LNCaP clone FGC (cell line): ENCODE data around the gene ZMIZ1.

Experiments
- DNase-seq: peaks from one replicate; pipeline ENCODE4 v3.0.0-alpha.2; 2011; ENCODE audit warnings: low read depth
- H3K4me3 ChIP-seq: 2 replicates; pipeline ENCODE4 v1.5.1; 2011; ENCODE audit warnings: mild to moderate bottlenecking, low read depth, low read length, control low read depth
- TF ChIP-seq, protein P1 (sequence below): IDR thresholded peaks from 2 replicates; pipeline ENCODE4 v1.5.1; 2012; ENCODE audit warnings: mild to moderate bottlenecking; ENCODE audit not compliant: control insufficient read depth, insufficient read depth; ENCODE audit errors: extremely low read depth

The ZMIZ1 gene

DNA sequence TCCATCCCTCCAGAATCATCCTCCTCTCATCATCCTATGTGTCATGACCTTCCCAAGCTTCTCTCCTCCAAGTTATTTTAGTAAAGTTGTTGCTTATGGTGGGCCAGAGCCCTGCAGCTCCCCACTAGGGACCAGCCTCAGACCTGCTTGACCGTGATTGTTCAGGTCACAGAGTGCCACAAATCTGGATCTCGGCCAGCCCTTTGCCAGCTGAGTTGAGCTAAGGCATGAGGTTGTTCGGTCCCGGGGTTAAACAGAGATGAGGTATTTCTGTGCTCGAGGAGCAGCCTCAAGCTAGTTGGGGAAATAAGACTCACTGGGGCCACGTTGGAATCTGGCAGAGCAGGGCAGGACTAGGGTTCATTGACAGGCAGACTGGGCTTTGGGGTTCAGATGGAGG is 212.2 kb downstream of the ZMIZ1 start:
- H3K4me3 ChIP-seq, result no peak overlapping the region
- DNase-seq, result no peak
- TF ChIP-seq, protein P1, sequence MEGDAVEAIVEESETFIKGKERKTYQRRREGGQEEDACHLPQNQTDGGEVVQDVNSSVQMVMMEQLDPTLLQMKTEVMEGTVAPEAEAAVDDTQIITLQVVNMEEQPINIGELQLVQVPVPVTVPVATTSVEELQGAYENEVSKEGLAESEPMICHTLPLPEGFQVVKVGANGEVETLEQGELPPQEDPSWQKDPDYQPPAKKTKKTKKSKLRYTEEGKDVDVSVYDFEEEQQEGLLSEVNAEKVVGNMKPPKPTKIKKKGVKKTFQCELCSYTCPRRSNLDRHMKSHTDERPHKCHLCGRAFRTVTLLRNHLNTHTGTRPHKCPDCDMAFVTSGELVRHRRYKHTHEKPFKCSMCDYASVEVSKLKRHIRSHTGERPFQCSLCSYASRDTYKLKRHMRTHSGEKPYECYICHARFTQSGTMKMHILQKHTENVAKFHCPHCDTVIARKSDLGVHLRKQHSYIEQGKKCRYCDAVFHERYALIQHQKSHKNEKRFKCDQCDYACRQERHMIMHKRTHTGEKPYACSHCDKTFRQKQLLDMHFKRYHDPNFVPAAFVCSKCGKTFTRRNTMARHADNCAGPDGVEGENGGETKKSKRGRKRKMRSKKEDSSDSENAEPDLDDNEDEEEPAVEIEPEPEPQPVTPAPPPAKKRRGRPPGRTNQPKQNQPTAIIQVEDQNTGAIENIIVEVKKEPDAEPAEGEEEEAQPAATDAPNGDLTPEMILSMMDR, result no peak

DNA sequence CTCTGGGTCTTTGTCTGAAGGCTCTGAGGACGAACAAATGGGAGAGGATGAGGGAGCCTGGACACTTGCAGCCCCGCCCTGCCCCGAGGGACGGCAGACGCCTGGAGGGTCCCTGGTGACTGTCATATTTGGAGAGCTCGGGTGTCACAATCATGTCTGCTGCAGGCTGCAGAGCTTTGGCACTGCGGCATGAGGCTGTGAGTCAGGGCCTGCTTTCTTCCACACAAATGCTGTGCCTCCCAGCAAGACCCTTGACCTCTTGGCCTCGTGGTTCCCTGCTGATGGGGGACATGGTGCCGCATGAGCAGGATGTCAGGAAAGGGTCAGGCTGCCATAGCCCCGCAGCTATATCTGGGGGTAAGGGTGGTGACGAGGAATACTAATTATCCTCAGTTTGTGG is 213.6 kb downstream of the ZMIZ1 start:
- DNase-seq, result no peak
- no peak overlapping the region for H3K4me3 ChIP-seq
- TF ChIP-seq, protein P1, result no peak

DNA sequence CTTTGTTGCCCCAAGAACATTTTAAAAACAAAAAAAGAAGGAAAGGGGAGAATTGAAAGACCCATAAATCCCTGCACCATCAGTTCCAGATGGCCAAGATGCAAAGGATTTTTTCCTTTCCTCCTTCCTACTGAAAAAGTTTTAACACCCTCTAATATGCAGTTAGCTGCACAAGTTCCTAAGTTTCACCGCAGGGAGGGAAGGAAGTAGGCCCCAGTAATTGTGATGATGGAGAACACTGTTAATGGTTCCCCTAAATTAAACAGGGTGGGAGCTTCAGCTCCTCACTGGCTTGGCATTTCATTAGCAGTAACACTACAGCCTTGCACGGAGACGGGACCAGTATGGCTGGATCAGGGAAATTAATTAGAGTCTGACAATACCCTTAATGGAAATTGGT is 214.8 kb downstream of the ZMIZ1 start:
- TF ChIP-seq, protein P1, result no peak
- no peak overlapping the region for H3K4me3 ChIP-seq
- DNase-seq, result no peak

DNA sequence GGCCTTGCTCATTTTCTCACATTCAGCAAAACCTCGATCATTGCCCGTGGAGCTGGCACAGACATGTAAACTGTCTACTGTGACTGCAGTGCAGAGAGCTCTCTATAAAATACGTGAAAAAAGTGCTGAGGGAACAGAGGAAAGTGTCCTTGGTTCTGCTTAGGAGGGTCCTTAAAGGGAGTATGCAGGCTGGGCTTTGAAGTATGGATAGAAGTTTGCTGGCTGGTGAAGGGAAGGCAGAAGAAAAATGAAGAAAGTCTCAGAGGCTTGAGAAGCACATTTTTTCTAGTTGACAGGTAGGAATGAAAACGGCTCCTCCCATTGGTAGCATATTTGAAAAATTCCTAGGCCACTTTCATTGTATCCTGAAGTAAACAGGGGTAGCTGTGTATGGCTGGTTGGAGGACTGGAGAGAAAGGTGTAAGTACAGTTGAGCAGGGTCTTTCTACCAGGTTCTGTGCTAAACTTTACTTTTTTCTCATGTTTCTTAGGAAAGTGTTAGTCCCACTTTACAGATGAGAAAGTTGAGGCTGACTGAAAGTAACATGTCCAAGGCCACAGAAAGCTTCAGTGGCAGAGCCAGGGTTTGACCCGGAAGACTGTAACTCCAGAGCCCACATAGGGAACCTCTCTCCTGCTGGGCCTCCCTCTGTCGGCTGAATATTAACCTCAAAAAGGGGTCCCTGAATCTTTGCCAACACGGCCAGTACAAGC is 215.5 kb downstream of the ZMIZ1 start:
- no peak overlapping the region for H3K4me3 ChIP-seq
- TF ChIP-seq, protein P1, result no peak
- no peak for DNase-seq

DNA sequence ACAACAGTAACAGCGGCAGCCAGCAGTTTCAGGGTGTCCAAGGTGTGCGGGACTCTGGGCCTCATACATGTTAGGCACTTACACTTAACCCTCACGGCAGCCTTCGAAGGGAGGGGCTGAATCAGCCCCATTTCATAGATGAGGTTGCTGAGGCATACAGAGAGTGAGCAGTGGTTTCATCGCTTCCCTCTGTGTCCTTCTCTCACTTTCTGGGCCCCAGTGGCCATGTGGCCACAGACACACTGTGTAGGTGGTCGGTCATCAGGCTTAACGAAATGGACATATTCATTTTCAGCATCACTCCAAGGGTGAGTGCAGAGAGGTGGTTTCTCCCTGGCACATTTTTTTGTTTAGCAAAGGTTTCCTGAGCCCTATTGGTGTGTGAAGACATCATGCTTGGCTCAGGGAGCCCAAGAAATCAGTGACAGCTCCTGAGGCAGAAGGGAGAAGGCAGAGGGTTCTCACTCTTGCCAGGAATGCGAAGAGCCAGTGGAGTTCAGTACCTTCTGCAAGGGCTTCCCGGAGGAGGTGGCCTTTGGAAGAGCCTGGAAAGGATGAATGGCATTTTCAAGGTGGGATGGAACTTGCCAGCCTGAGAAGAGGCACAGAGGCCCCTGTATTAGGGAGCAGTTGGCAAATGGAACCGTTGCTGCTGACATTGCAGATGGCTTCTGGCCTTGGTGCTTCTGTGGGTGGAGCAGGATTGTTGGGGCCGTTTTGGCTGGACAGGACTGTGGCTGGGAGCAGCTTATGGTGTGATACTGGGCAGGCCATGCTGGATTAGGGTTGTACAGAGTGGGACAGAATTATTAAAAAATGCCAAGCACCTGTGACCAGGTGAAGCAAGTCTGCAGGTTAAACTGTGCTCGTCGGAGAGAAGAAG is 216.8 kb downstream of the ZMIZ1 start:
- no peak for DNase-seq
- H3K4me3 ChIP-seq, result no peak overlapping the region
- TF ChIP-seq, protein P1, result no peak

DNA sequence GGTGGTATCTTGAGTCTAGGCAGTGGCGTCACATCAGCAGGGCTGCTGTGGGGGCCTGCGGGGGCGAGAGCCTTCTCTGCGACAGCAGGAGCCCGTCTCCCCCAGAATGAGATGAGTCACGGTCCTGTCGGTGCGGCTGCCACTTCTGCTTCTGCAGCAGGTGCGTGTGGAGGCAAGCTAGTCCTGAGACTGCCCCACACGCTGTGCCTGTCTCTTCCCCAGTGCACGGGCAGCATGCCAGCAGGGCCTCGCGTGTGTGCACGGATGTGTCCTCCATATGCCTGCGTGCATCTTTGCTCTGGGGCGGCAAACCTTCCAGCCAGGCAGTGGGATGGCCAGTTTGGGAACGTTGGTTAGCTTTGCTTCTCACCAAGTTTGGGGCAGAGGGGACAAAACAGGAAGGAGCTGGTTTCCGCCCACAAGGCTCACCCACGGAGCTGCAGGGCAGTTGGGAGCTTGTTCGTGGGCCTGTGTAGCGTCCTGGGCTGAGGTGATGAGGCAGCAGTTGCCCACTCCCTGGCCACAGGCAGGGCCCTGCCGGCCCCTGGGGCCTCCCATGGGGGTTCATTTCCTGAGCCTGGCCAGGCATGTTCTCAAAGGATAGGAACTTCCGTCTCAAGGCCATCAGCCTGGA is 217.7 kb downstream of the ZMIZ1 start:
- H3K4me3 ChIP-seq, result no peak overlapping the region
- no peak for DNase-seq

More for the DNA sequence above, 217.7 kb downstream of the ZMIZ1 start:
- TF ChIP-seq, protein P1, result no peak
